ENCODE results near the gene CCDC80. TPM values are rescaled to one million over a fixed set of nuclear protein-coding genes. Genes with fewer than 3 reads are reported as not detected.

Gene CCDC80
- total and polyA plus RNA-seq, 2 of the 4 experiments (the other 2 are of a cell fraction), result 387 to 418 TPM

DNA sequence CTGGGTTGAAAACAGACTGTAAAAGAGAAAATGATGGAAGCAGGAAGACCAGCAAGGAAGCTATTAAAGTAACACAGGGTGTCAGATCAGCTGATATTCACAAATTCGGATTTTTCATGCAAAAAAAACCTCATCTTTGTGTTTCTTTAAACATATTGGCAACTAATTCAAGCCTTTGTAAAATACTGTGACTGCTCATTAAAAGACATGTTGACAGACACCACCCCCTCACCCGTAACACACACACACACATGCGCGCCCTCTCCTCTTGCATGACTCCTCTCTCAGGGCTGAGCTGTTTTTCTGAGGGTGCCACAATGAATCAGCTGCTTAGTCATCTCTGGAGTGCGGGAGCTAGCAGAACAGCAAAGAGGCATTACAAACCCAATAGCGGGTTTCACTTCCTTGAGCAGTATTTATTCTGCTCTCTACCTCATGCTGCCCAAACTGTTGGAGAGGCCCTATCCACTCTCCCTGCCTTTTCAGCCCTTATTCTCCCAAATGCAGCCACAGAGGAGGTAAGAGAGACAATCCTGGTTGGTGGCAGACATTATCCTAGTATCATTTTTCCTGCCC lies 35.8 kb upstream of the CCDC80 start:
- Histone ChIP-seq H3K9me3 (ENCODE audit: control insufficient read depth, insufficient read depth, low read length) (no peaks in the 10 kb centered on the region), H3K4me1 (ENCODE audit: control insufficient read depth, insufficient read depth, low read length) (peaks cover 27% of the 10 kb centered on the region), H4K5ac (ENCODE audit: low read depth, low read length) (peak overlapping the region; percentile 97), H3K56ac (ENCODE audit: extremely low read depth, insufficient read depth, low read length) (peak overlapping the region; percentile 94), H3K79me1 (ENCODE audit: low read depth in 1 of 2, low read length in 2 of 2) (no peaks in the 10 kb centered on the region; a peak in 1 of 4 replicates), H3K23ac (ENCODE audit: low read depth, low read length) (peak overlapping the region; percentile 82), H2AFZ (replicated peaks; ENCODE audit: low read length, poor library complexity) (peak overlapping the region; percentile 71), H3K4ac (ENCODE audit: low read depth, low read length) (peak overlapping the region; percentile 97), H4K91ac (ENCODE audit: insufficient read depth, low read depth, low read length) (peak overlapping the region; percentile 98), H3K9ac (ENCODE audit: low read depth, low read length) (peak overlapping the region; percentile 54; the same call in 1 of the 2 replicates), H4K8ac (ENCODE audit: low read depth in 2 of 2, low read length in 2 of 2) (peak overlapping the region; percentile 68 to 94), H2BK15ac (ENCODE audit: low read depth, low read length) (peak overlapping the region; percentile 92), H3K36me3 (ENCODE audit: control insufficient read depth, insufficient read depth, low read length) (no peaks in the 10 kb centered on the region), H2AK9ac (replicated peaks; ENCODE audit: low read depth, low read length, poor library complexity) (peak overlapping the region; percentile 81), H3K18ac (ENCODE audit: low read depth, low read length) (peak overlapping the region; percentile 95), H4K20me1 (ENCODE audit: insufficient read depth, low read length) (no peaks in the 10 kb centered on the region), H3K14ac (replicated peaks; ENCODE audit: low read depth, low read length) (peak overlapping the region; percentile 92), H3K27ac (ENCODE audit: insufficient read depth, low read length) (peak overlapping the region; percentile 88), H2BK120ac (ENCODE audit: low read depth, low read length) (peak overlapping the region; percentile 98), H2AK5ac (ENCODE audit: low read depth, low read length) (peak overlapping the region; percentile 80), H3K9me1 (ENCODE audit: insufficient read depth, low read length) (peaks cover 25% of the 10 kb centered on the region), H2BK20ac (ENCODE audit: low read depth, low read length) (peak overlapping the region; percentile 98), H3K4me3 (ENCODE audit: insufficient read depth, low read depth, low read length) (no peak overlapping the region), H3K4me2 (ENCODE audit: low read depth, low read length) (peak overlapping the region; percentile 81), H3K27me3 (ENCODE audit: control insufficient read depth, insufficient read depth, low read length) (no peaks in the 10 kb centered on the region), H2BK5ac (ENCODE audit: low read depth, low read length, poor library complexity, severe bottlenecking) (peak overlapping the region; percentile 98)
- dilution Hi-C loops (cut with HindIII; ENCODE audit: low sequenced_read_pairs, unreplicated experiment) (no loop called here), in situ Hi-C loops (cut with MboI; ENCODE audit: low sequenced_read_pairs) (no loop called here), intact Hi-C loops (cut with micrococcal nuclease) (loop anchor here (2.0 kb wide), 1 partner anchor 34 kb away; no protein-coding TSS in a partner anchor)
- CTCF ChIA-PET, result interaction anchor here (0.6 to 1.2 kb wide), 3 partner anchors 9 to 21 kb away, joined by 3 to 5 read pairs (median 4); no protein-coding TSS in a partner anchor
- no TSS peak for BruUV-seq (replicated peaks)
- POLR2A ChIA-PET (ENCODE audit: unreplicated experiment), result interaction anchor here (1.2 kb wide), 1 partner anchor 8 kb away, joined by 6 read pairs; no protein-coding TSS in a partner anchor
- DNase-seq (peak; percentile 99), ATAC-seq (ENCODE audit: low read depth) (peak; percentile 88)
- WGBS, 2 experiments (ENCODE audit: extremely low coverage in 2 of 2, insufficient read length in 1 of 2), result 0% methylated on average over 1 of the region's 6 CpGs; no CpG with 5 or more reads in 1 of the 2 experiments
- TF ChIP-seq CEBPB (IDR thresholded peaks at IDR 0.05; ENCODE audit: low read depth, low read length) (peak; percentile 70; the same call in 1 of the 2 replicates), FOS (IDR thresholded peaks at IDR 0.05; ENCODE audit: low read depth, low read length) (peak; percentile 98), CHD1 (IDR thresholded peaks at IDR 0.05; ENCODE audit: low read depth, low read length) (no peak; the same call in 1 of the 2 replicates), NFE2L2 (IDR thresholded peaks at IDR 0.05; ENCODE audit: low read depth, low read length) (peak; percentile 79), RCOR1 (IDR thresholded peaks at IDR 0.05; ENCODE audit: insufficient replicate concordance, low read length) (no peak), MXI1 (IDR thresholded peaks at IDR 0.05; ENCODE audit: borderline replicate concordance, low read depth, low read length) (peak; percentile 66; the same call in 1 of the 2 replicates), ELK1 (IDR thresholded peaks at IDR 0.05; ENCODE audit: borderline replicate concordance, low read depth, low read length) (no peak), MAZ (IDR thresholded peaks at IDR 0.05; ENCODE audit: borderline replicate concordance, low read depth, low read length) (peak; percentile 69), MAFK (IDR thresholded peaks at IDR 0.05; ENCODE audit: low read depth, low read length) (peak; percentile 55; the same call in 1 of the 2 replicates), SMC3 (IDR thresholded peaks at IDR 0.05; ENCODE audit: low read depth, low read length) (no peak), POLR2A (IDR thresholded peaks at IDR 0.05; ENCODE audit: low read depth, low read length) (no peak), RAD21 (IDR thresholded peaks at IDR 0.05; ENCODE audit: low read length) (peak; percentile 31)
- TF ChIP-seq, protein P1, sequence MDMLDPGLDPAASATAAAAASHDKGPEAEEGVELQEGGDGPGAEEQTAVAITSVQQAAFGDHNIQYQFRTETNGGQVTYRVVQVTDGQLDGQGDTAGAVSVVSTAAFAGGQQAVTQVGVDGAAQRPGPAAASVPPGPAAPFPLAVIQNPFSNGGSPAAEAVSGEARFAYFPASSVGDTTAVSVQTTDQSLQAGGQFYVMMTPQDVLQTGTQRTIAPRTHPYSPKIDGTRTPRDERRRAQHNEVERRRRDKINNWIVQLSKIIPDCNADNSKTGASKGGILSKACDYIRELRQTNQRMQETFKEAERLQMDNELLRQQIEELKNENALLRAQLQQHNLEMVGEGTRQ (IDR thresholded peaks at IDR 0.05; ENCODE audit: low read depth, low read length), result 0 out of 2 replicates have a peak, but pooled peaks have one; percentile 4
- TF ChIP-seq, protein P2, sequence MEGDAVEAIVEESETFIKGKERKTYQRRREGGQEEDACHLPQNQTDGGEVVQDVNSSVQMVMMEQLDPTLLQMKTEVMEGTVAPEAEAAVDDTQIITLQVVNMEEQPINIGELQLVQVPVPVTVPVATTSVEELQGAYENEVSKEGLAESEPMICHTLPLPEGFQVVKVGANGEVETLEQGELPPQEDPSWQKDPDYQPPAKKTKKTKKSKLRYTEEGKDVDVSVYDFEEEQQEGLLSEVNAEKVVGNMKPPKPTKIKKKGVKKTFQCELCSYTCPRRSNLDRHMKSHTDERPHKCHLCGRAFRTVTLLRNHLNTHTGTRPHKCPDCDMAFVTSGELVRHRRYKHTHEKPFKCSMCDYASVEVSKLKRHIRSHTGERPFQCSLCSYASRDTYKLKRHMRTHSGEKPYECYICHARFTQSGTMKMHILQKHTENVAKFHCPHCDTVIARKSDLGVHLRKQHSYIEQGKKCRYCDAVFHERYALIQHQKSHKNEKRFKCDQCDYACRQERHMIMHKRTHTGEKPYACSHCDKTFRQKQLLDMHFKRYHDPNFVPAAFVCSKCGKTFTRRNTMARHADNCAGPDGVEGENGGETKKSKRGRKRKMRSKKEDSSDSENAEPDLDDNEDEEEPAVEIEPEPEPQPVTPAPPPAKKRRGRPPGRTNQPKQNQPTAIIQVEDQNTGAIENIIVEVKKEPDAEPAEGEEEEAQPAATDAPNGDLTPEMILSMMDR (conservative IDR thresholded peaks at IDR 0.05; ENCODE audit: low read depth, low read length), result no peak

Data from IMR-90 (cell line).